ENCODE measurements around the gene NOL8. TPM values are rescaled to one million over a fixed set of nuclear protein-coding genes. Genes with fewer than 3 reads are reported as not detected.

NOL8 gene
- total RNA-seq (2022; extraction: Qiagen RNA extraction; ENCODE audit: low read depth) = 29.5 to 31.0 TPM (median 30.0 TPM) in 5 replicates

GRCh38 chr9:92325269-92325990 lies at the start of gene NOL8, which contains the start of gene CENPP:
Gene NOL8 (minus strand): TSS chr9:92325350. CDS start chr9:92324161, 1,189 bp downstream.
Gene CENPP (plus strand): TSS chr9:92325953.

GRCh38 chr9:92293452-92294296 lies 31.5 kb downstream of the NOL8 start, which contains the start of gene IARS1:
Gene IARS1 (minus strand): TSS chr9:92293697. CDS start chr9:92289419, 4,278 bp downstream.

Other genes with a start within 250 kb of the NOL8 start
- 55.3 to 76.3 TPM (median 64.7 TPM) in 5 replicates for gene SPTLC1, start 209.9 kb downstream of the NOL8 start, total RNA-seq (2022; extraction: Qiagen RNA extraction; ENCODE audit: low read depth)
- 96.4 to 110 TPM (median 105 TPM) in 5 replicates for gene IARS1, start 31.7 kb downstream of the NOL8 start, total RNA-seq (2022; extraction: Qiagen RNA extraction; ENCODE audit: low read depth)
- 5.6 to 8.5 TPM (median 7.2 TPM) in 5 replicates for gene CENPP, start 603 bp upstream of the NOL8 start, total RNA-seq (2022; extraction: Qiagen RNA extraction; ENCODE audit: low read depth)
- gene OGN, start 79.2 kb upstream of the NOL8 start, total RNA-seq (2022; extraction: Qiagen RNA extraction; ENCODE audit: low read depth) = not detected in 5 replicates
- not detected in 5 replicates for gene OMD, start 99.1 kb upstream of the NOL8 start, total RNA-seq (2022; extraction: Qiagen RNA extraction; ENCODE audit: low read depth)
- not detected in 5 replicates for gene ASPN, start 157.2 kb upstream of the NOL8 start, total RNA-seq (2022; extraction: Qiagen RNA extraction; ENCODE audit: low read depth)
- gene ECM2, start 210.6 kb upstream of the NOL8 start, total RNA-seq (2022; extraction: Qiagen RNA extraction; ENCODE audit: low read depth) = 0.06 to 0.18 TPM (median 0.10 TPM) in 5 replicates

Data from A549 treated with GW870086 at 1 μM for 4 hours (cell line).